Upper lobe of left lung (tissue), 4 donors: ENCODE data around the gene MAP1B.

Source experiments
- POLR2A ChIP-seq, 4 donors: fragments of 450-650 bp; IDR thresholded peaks; one replicate each; pipeline ENCODE4 v1.5.1; 2016 to 2017; ENCODE audit warnings: antibody characterized with exemption in 4 of 4, mild to moderate bottlenecking in 2 of 4
- POLR2AphosphoS5 ChIP-seq, 2 donors: sonication (generic); formaldehyde crosslinking; IDR thresholded peaks; one replicate each; pipeline ENCODE4 v1.5.1; 2017; ENCODE audit warnings: antibody characterized with exemption in 2 of 2
- TF ChIP-seq, protein P1 (sequence below), 6 experiments: fragments of 450-650 bp in 4 of 6; fragments of 200-600 bp in 2 of 6; sonication (generic) in 2 of 6; IDR thresholded peaks; one replicate each; pipeline ENCODE4 v1.5.1; 2016 to 2019; ENCODE audit warnings: antibody characterized with exemption in 6 of 6

DNA sequence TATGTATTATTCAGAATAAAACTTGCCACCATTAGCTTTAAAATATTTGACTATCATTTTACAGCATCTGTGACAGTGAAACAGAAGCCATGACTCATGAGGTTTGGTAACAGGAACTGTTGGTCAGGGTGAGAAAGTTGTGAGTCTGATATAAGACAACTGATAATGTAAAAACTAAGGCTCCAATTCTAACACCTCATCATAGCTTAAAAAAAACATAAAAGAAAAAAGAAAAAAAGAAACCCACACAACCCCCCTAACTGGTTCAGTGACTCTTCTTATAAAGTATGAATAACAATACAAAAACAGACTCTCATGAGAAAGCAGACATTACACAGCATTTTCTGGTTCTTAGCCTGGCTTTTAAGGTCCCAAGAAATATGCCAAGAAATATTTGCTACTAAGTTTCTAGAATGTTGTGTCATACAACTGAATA, 127.0 kb downstream of the MAP1B start:
- TF ChIP-seq, protein P1, sequence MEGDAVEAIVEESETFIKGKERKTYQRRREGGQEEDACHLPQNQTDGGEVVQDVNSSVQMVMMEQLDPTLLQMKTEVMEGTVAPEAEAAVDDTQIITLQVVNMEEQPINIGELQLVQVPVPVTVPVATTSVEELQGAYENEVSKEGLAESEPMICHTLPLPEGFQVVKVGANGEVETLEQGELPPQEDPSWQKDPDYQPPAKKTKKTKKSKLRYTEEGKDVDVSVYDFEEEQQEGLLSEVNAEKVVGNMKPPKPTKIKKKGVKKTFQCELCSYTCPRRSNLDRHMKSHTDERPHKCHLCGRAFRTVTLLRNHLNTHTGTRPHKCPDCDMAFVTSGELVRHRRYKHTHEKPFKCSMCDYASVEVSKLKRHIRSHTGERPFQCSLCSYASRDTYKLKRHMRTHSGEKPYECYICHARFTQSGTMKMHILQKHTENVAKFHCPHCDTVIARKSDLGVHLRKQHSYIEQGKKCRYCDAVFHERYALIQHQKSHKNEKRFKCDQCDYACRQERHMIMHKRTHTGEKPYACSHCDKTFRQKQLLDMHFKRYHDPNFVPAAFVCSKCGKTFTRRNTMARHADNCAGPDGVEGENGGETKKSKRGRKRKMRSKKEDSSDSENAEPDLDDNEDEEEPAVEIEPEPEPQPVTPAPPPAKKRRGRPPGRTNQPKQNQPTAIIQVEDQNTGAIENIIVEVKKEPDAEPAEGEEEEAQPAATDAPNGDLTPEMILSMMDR (IDR thresholded peaks at IDR 0.05): no peak
- TF ChIP-seq POLR2A (IDR thresholded peaks at IDR 0.05) (no peak), POLR2AphosphoS5 (IDR thresholded peaks at IDR 0.05) (no peak)
